Uterus (tissue), 2 donors: ENCODE results near the gene SERINC2.

Source experiments
- POLR2A ChIP-seq, 2 donors: fragments of 450-650 bp; IDR thresholded peaks; one replicate each; pipeline ENCODE4 v1.6.1; 2016; ENCODE audit warnings: antibody characterized with exemption in 2 of 2, mild to moderate bottlenecking in 1 of 2, moderate library complexity in 1 of 2
- TF ChIP-seq, protein P1 (sequence below), 4 experiments: fragments of 200-600 bp in 2 of 4; fragments of 450-650 bp in 2 of 4; sonication (generic) in 2 of 4; IDR thresholded peaks; one replicate each; pipeline ENCODE4 v1.5.1; 2016 to 2019; ENCODE audit warnings: antibody characterized with exemption in 4 of 4, mild to moderate bottlenecking in 2 of 4, moderate library complexity in 1 of 4

DNA sequence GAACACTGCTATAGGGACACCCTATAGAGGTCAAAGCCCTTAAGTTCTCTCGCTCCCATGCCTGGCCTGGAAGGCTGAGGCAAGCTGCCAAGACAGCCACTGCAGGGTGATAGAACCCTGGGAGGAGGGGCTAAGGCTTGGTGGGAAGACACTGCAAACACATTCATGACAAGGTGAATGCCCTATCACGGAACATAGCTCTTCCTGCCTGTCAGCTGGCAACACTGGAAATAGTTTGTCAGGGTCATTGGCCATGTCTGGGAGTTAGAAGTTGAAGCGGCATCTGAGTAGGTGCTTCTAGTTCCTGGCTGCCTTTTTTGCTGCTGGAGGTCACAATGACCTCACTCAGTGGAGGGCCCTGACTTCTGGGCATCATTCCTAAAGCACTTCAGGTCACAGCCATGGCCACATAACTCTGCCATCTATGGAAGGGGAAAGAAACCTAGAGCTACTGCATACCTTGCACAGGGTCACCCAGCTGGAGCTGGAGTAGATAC lies 44.4 kb upstream of the SERINC2 start:
- TF ChIP-seq, protein P1, sequence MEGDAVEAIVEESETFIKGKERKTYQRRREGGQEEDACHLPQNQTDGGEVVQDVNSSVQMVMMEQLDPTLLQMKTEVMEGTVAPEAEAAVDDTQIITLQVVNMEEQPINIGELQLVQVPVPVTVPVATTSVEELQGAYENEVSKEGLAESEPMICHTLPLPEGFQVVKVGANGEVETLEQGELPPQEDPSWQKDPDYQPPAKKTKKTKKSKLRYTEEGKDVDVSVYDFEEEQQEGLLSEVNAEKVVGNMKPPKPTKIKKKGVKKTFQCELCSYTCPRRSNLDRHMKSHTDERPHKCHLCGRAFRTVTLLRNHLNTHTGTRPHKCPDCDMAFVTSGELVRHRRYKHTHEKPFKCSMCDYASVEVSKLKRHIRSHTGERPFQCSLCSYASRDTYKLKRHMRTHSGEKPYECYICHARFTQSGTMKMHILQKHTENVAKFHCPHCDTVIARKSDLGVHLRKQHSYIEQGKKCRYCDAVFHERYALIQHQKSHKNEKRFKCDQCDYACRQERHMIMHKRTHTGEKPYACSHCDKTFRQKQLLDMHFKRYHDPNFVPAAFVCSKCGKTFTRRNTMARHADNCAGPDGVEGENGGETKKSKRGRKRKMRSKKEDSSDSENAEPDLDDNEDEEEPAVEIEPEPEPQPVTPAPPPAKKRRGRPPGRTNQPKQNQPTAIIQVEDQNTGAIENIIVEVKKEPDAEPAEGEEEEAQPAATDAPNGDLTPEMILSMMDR (IDR thresholded peaks at IDR 0.05) = no peak
- no peak for TF ChIP-seq POLR2A (IDR thresholded peaks at IDR 0.05)
